GM21737 (cell line): ENCODE results near the gene ALPL.

Experiments
- ATAC-seq: cut with Tn5 transposase; IDR thresholded peaks from one replicate; pipeline ENCODE4 v1.9.1; 2021; ENCODE audit warnings: mild to moderate bottlenecking, moderate library complexity; ENCODE audit not compliant: unreplicated experiment

ALPL gene

GRCh38 chr1:21574466-21575151, 65.4 kb downstream of the ALPL start:
- no peak for ATAC-seq

- ATAC-seq = no peak
Observed at GRCh38 chr1:21575351-21575942, 66.2 kb downstream of the ALPL start.

GRCh38 chr1:21576031-21576797, 67.0 kb downstream of the ALPL start:
- ATAC-seq = no peak

- no peak for ATAC-seq
Observed at GRCh38 chr1:21576798-21577187, 67.6 kb downstream of the ALPL start.

- ATAC-seq = no peak
Observed at GRCh38 chr1:21577324-21577723, 68.1 kb downstream of the ALPL start.

GRCh38 chr1:21577933-21578332, 68.7 kb downstream of the ALPL start:
- no peak for ATAC-seq

GRCh38 chr1:21579791-21580190, 70.6 kb downstream of the ALPL start:
- ATAC-seq = no peak

- no peak for ATAC-seq
Observed at GRCh38 chr1:21584096-21584495, 74.9 kb downstream of the ALPL start.

- no peak for ATAC-seq
Observed at GRCh38 chr1:21585037-21585436, 75.8 kb downstream of the ALPL start.

GRCh38 chr1:21586222-21586621, 77.0 kb downstream of the ALPL start:
- no peak for ATAC-seq

GRCh38 chr1:21586846-21587601, 77.8 kb downstream of the ALPL start:
- no peak for ATAC-seq

- ATAC-seq = no peak
Observed at GRCh38 chr1:21587602-21587953, 78.4 kb downstream of the ALPL start.

- no peak for ATAC-seq
Observed at GRCh38 chr1:21589618-21590017, 80.4 kb downstream of the ALPL start.

- ATAC-seq = no peak
Observed at GRCh38 chr1:21590126-21590880, 81.1 kb downstream of the ALPL start.

GRCh38 chr1:21590934-21591333, 81.7 kb downstream of the ALPL start:
- ATAC-seq = no peak

GRCh38 chr1:21592086-21592865, 83.1 kb downstream of the ALPL start:
- ATAC-seq = no peak

- ATAC-seq = no peak
Observed at GRCh38 chr1:21593231-21593630, 84.0 kb downstream of the ALPL start.

GRCh38 chr1:21594501-21594900, 85.3 kb downstream of the ALPL start:
- no peak for ATAC-seq

GRCh38 chr1:21594935-21595897, 86.0 kb downstream of the ALPL start:
- no peak for ATAC-seq
